ENCODE data around the gene BICDL1. TPM values are rescaled to one million over a fixed set of nuclear protein-coding genes. Genes with fewer than 3 reads are reported as not detected.

Gene BICDL1
- total RNA-seq, 1 donor from 2014 or later, result 71.2 TPM

GRCh38 chr12:120078868-120079267 is 89.8 kb downstream of the BICDL1 start:
- Histone ChIP-seq H3K27me3 (no peaks in the 10 kb centered on the region), H3K4me1 (peaks cover 9% of the 10 kb centered on the region), H3K36me3 (no peaks in the 10 kb centered on the region), H3K9me3 (no peaks in the 10 kb centered on the region), H3K27ac (no peak overlapping the region), H3K4me3 (no peak overlapping the region)
- intact Hi-C loops (cut with DNase I), result no loop called here
- DNase-seq (ENCODE audit: extremely low spot score in 2 of 2), result no peak
- no peak for TF ChIP-seq POLR2AphosphoS5 (IDR thresholded peaks at IDR 0.05; ENCODE audit: insufficient read depth in 1 of 2, low read depth in 1 of 2)

GRCh38 chr12:120079411-120080400 is 90.7 kb downstream of the BICDL1 start:
- intact Hi-C loops (cut with DNase I), result no loop called here
- H3K36me3 ChIP-seq, result no peaks in the 10 kb centered on the region
- TF ChIP-seq POLR2AphosphoS5 (IDR thresholded peaks at IDR 0.05; ENCODE audit: insufficient read depth in 1 of 2, low read depth in 1 of 2) (peak in 1 of 2 donors; percentile 36), CTCF (IDR thresholded peaks at IDR 0.05) (no peak), POLR2A (IDR thresholded peaks at IDR 0.05) (no peak)

GRCh38 chr12:120081641-120082040 is 92.6 kb downstream of the BICDL1 start:
- intact Hi-C loops (cut with DNase I), result no loop called here
- no peaks in the 10 kb centered on the region for H3K36me3 ChIP-seq
- no peak for DNase-seq (ENCODE audit: extremely low spot score in 2 of 2)
- H3K4me1 ChIP-seq, result peaks cover 18% of the 10 kb centered on the region
- H3K27ac ChIP-seq, result no peak overlapping the region
- H3K9me3 ChIP-seq, result no peaks in the 10 kb centered on the region
- H3K27me3 ChIP-seq, result no peaks in the 10 kb centered on the region
- no peak for TF ChIP-seq CTCF (IDR thresholded peaks at IDR 0.05)
- TF ChIP-seq POLR2A (IDR thresholded peaks at IDR 0.05), result no peak
- no peak overlapping the region for H3K4me3 ChIP-seq

More at GRCh38 chr12:120079411-120080400, 90.7 kb downstream of the BICDL1 start:
- Histone ChIP-seq H3K4me3 (no peak overlapping the region), H3K27me3 (no peaks in the 10 kb centered on the region), H3K27ac (peak overlapping the region; percentile 13), H3K4me1 (peaks cover 9% of the 10 kb centered on the region), H3K9me3 (no peaks in the 10 kb centered on the region)
- DNase-seq (ENCODE audit: extremely low spot score in 2 of 2), result no peak

GRCh38 chr12:120085920-120086645 is 97.0 kb downstream of the BICDL1 start:
- no peaks in the 10 kb centered on the region for H3K9me3 ChIP-seq
- peak overlapping the region; percentile 71 for H3K27ac ChIP-seq
- H3K4me1 ChIP-seq, result peaks cover 15% of the 10 kb centered on the region
- DNase-seq (ENCODE audit: extremely low spot score in 2 of 2), result no peak
- intact Hi-C loops (cut with DNase I), result no loop called here
- H3K4me3 ChIP-seq, result peak overlapping the region in 1 of 2 donors; percentile 29
- no peaks in the 10 kb centered on the region for H3K27me3 ChIP-seq
- no peaks in the 10 kb centered on the region for H3K36me3 ChIP-seq
- TF ChIP-seq CTCF (IDR thresholded peaks at IDR 0.05) (no peak), POLR2AphosphoS5 (IDR thresholded peaks at IDR 0.05; ENCODE audit: insufficient read depth in 1 of 2, low read depth in 1 of 2) (no peak), POLR2A (IDR thresholded peaks at IDR 0.05) (no peak)

- Histone ChIP-seq H3K4me3 (peak overlapping the region; percentile 26 to 29), H3K9me3 (no peaks in the 10 kb centered on the region)
- TF ChIP-seq POLR2A (IDR thresholded peaks at IDR 0.05), result no peak
- TF ChIP-seq POLR2AphosphoS5 (IDR thresholded peaks at IDR 0.05; ENCODE audit: insufficient read depth in 1 of 2, low read depth in 1 of 2), result peak; percentile 94 to 95
- peak; percentile 92 to 98 (median 92) for TF ChIP-seq CTCF (IDR thresholded peaks at IDR 0.05)
These were observed 98.0 kb downstream of the BICDL1 start for GRCh38 chr12:120086801-120087621.

More at GRCh38 chr12:120086801-120087621, 98.0 kb downstream of the BICDL1 start:
- H3K4me1 ChIP-seq, result peaks cover 15% of the 10 kb centered on the region
- intact Hi-C loops (cut with DNase I), result no loop called here
- peak overlapping the region; percentile 71 for H3K27ac ChIP-seq
- H3K36me3 ChIP-seq, result no peaks in the 10 kb centered on the region
- DNase-seq (ENCODE audit: extremely low spot score in 2 of 2), result peak in 1 of 2 donors; percentile 99
- H3K27me3 ChIP-seq, result no peaks in the 10 kb centered on the region

All from vagina (tissue), 2 donors.